ENCODE data around the gene ATP5ME. TPM values are rescaled to one million over a fixed set of nuclear protein-coding genes. Genes with fewer than 3 reads are reported as not detected.
A peak's percentile ranks its signal among the peaks of the same experiment; 100 is the strongest.
"Not testable (repeated sequence)": the region's sequence is repeated elsewhere in the genome, so short reads cannot be mapped to it uniquely, and the experiment has no call there.

The ATP5ME gene
- total RNA-seq, 1 donor from 2014 or later, result 95.1 TPM

DNA sequence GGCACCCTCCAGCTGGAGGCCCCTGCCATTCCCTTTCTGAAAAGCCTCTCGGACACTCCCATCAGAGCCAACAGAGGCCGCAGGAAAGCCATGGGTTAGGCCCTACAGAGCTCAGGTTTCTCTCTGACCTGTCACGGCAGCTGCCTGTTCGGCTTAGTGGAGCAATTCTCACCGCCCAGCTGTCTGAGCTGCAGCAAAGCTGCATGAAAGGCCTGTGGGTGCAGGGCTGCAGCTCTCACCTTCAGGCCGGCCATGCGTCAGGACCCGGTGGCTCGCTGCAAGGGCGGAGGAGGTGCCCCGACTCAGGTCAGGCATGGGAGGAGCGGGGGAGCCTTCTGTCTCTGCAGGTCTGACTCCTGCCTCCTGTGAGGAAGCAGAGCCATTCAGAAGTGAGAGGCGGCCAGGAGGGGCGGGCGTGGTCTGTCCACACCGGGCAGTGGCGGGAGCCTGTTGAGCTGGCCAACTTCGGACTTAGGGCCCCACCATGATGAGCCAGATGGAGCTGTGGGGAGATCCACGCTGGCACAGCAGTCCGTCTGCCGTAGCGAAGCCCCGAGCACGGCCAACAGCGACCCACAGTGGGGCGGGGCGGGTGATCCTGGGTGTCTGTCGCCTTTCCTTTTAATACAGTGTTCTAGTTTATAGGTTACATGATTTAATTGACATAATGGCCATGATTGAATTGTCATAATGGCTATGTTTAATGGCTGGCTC, 25.3 kb downstream of the ATP5ME start:
- Histone ChIP-seq H4K20me1 (ENCODE audit: low read depth) (no peaks in the 10 kb centered on the region), H3K4me1 (peaks cover 13% of the 10 kb centered on the region), H3K4me2 (peak overlapping the region; percentile 64), H3K36me3 (no peaks in the 10 kb centered on the region), H3K4me3 (no peak overlapping the region), H3K79me2 (ENCODE audit: low read depth) (no peaks in the 10 kb centered on the region), H3K27me3 (no peaks in the 10 kb centered on the region), H3F3A (ENCODE audit: low read depth) (peaks cover 10% of the 10 kb centered on the region), H3K27ac (no peak overlapping the region), H2AFZ (replicated peaks) (peak overlapping the region; percentile 89), H3K9ac (no peak overlapping the region), H3K9me3 (ENCODE audit: low read depth) (no peaks in the 10 kb centered on the region)
- Mint-ChIP-seq H3K9me3 (peaks cover 2% of the 10 kb centered on the region), H3K4me1 (no peaks in the 10 kb centered on the region), H3K4me3 (no peak overlapping the region), H3K27ac (no peak overlapping the region), H3K27me3 (ENCODE audit: insufficient read depth, low read depth) (peaks cover 2% of the 10 kb centered on the region), H3K36me3 (no peaks in the 10 kb centered on the region)
- DNase-seq (ENCODE audit: low spot score), result peak; percentile 79
- TF ChIP-seq EZH2 (IDR thresholded peaks at IDR 0.05), result no peak
- TF ChIP-seq, protein P1, sequence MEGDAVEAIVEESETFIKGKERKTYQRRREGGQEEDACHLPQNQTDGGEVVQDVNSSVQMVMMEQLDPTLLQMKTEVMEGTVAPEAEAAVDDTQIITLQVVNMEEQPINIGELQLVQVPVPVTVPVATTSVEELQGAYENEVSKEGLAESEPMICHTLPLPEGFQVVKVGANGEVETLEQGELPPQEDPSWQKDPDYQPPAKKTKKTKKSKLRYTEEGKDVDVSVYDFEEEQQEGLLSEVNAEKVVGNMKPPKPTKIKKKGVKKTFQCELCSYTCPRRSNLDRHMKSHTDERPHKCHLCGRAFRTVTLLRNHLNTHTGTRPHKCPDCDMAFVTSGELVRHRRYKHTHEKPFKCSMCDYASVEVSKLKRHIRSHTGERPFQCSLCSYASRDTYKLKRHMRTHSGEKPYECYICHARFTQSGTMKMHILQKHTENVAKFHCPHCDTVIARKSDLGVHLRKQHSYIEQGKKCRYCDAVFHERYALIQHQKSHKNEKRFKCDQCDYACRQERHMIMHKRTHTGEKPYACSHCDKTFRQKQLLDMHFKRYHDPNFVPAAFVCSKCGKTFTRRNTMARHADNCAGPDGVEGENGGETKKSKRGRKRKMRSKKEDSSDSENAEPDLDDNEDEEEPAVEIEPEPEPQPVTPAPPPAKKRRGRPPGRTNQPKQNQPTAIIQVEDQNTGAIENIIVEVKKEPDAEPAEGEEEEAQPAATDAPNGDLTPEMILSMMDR (IDR thresholded peaks at IDR 0.05), result no peak
- TF ChIP-seq EZH2phosphoT487 (IDR thresholded peaks at IDR 0.05), result no peak

DNA sequence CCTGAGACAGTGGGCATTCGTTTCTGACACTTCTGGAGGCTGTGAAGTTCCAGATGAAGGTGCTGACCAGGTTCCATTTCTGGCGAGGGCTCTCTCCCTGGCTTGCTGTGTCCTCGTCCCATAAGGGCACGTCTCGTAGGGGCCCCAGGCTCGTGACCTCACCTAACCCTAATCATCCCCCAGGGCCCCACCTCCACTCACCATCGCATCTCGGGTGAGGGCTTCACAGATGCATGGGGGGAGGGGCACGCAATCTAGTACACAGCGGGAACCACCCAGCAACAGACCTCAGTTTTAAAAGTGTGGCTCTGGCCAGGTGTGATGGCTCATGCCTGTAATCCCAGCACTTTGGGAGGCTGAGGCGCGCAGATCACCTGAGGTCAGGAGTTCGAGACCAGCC, 26.6 kb downstream of the ATP5ME start:
- H3K4me1 Mint-ChIP-seq, result no peaks in the 10 kb centered on the region
- H3K9me3 ChIP-seq (ENCODE audit: low read depth), result no peaks in the 10 kb centered on the region
- H2AFZ ChIP-seq (replicated peaks), result no peak overlapping the region
- DNase-seq (ENCODE audit: low spot score), result no peak
- H3K9ac ChIP-seq, result no peak overlapping the region
- H3K27me3 Mint-ChIP-seq (ENCODE audit: insufficient read depth, low read depth), result peaks cover 2% of the 10 kb centered on the region
- H3K9me3 Mint-ChIP-seq, result peaks cover 3% of the 10 kb centered on the region
- H3K79me2 ChIP-seq (ENCODE audit: low read depth), result no peaks in the 10 kb centered on the region
- H3K4me1 ChIP-seq, result peaks cover 13% of the 10 kb centered on the region
- H3K27me3 ChIP-seq, result no peaks in the 10 kb centered on the region
- peaks cover 10% of the 10 kb centered on the region for H3F3A ChIP-seq (ENCODE audit: low read depth)
- TF ChIP-seq, protein P1 (IDR thresholded peaks at IDR 0.05), result no peak
- no peak for TF ChIP-seq EZH2phosphoT487 (IDR thresholded peaks at IDR 0.05)
- TF ChIP-seq EZH2 (IDR thresholded peaks at IDR 0.05), result no peak
- no peak overlapping the region for H3K27ac Mint-ChIP-seq
- H4K20me1 ChIP-seq (ENCODE audit: low read depth), result no peaks in the 10 kb centered on the region
- no peak overlapping the region for H3K4me3 ChIP-seq
- H3K36me3 Mint-ChIP-seq, result no peaks in the 10 kb centered on the region
- no peak overlapping the region for H3K4me2 ChIP-seq
- H3K27ac ChIP-seq, result no peak overlapping the region
- H3K36me3 ChIP-seq, result no peaks in the 10 kb centered on the region
- no peak overlapping the region for H3K4me3 Mint-ChIP-seq

DNA sequence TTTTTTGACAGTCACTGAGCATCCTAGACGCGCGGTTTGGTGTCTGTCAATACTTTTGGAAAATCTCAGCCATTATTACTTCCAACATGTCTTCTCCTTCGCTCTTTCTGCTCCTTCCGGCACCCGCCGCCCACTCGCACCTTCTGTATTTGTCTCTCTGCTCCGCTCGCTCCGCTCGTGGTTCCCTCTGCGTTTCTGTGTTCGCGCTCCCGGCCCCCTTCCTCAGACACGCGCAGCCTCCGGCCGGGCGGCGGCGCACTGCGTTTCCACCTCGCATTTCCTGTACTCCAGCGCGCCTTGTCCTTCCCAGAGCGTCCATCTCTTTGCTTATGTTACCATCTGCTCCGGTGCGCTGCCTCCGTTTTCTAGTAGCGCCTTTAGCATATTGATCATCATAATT, 27.6 kb downstream of the ATP5ME start:
- Histone ChIP-seq H3K27me3 (no peaks in the 10 kb centered on the region), H3K4me3 (no peak overlapping the region), H3K9ac (no peak overlapping the region), H2AFZ (replicated peaks) (no peak overlapping the region), H4K20me1 (ENCODE audit: low read depth) (no peaks in the 10 kb centered on the region), H3K27ac (no peak overlapping the region), H3K4me2 (no peak overlapping the region), H3K4me1 (peaks cover 13% of the 10 kb centered on the region), H3K79me2 (ENCODE audit: low read depth) (no peaks in the 10 kb centered on the region), H3K9me3 (ENCODE audit: low read depth) (no peaks in the 10 kb centered on the region), H3K36me3 (no peaks in the 10 kb centered on the region), H3F3A (ENCODE audit: low read depth) (peaks cover 10% of the 10 kb centered on the region)
- Mint-ChIP-seq H3K36me3 (no peaks in the 10 kb centered on the region), H3K27ac (no peak overlapping the region), H3K4me1 (no peaks in the 10 kb centered on the region), H3K9me3 (peaks cover 7% of the 10 kb centered on the region), H3K4me3 (no peak overlapping the region), H3K27me3 (ENCODE audit: insufficient read depth, low read depth) (peaks cover 2% of the 10 kb centered on the region)
- TF ChIP-seq, protein P1 (IDR thresholded peaks at IDR 0.05), result no peak
- TF ChIP-seq EZH2 (IDR thresholded peaks at IDR 0.05), result no peak
- no peak for TF ChIP-seq EZH2phosphoT487 (IDR thresholded peaks at IDR 0.05)
- no peak for DNase-seq (ENCODE audit: low spot score)

DNA sequence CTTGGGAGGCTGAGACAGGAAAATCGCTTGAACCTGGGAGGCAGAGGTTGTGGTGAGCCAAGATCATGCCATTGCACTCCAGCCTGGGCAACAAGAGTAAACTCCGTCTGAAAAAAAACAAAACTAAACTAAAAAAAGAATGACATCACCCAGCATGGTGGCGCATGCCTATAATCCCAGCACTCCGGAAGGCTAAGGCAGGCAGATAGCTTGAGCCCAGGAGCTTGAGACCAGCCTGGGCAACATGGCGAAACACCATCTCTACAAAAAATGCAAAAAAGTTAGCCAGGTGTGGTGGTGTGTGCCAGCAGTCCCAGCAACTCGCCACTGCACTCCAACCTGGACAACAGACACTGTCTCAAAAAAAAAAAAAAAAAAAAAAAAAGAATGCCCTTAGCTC, 31.7 kb downstream of the ATP5ME start:
- not testable (repeated sequence) for H3K9me3 ChIP-seq (ENCODE audit: low read depth); H3K4me1 Mint-ChIP-seq; H3K4me2 ChIP-seq; H3K36me3 ChIP-seq; H3K36me3 Mint-ChIP-seq; H4K20me1 ChIP-seq (ENCODE audit: low read depth); H3K27me3 ChIP-seq; H3K9me3 Mint-ChIP-seq; H3K9ac ChIP-seq; H2AFZ ChIP-seq (replicated peaks); H3K4me3 ChIP-seq; H3K4me3 Mint-ChIP-seq; H3K79me2 ChIP-seq (ENCODE audit: low read depth); H3K4me1 ChIP-seq; H3K27ac ChIP-seq; H3F3A ChIP-seq (ENCODE audit: low read depth); H3K27ac Mint-ChIP-seq; H3K27me3 Mint-ChIP-seq (ENCODE audit: insufficient read depth, low read depth); DNase-seq (ENCODE audit: low spot score)
